HCT116 (cell line): ENCODE measurements around the gene SH2B2. TPM values are rescaled to one million over a fixed set of nuclear protein-coding genes. Genes with fewer than 3 reads are reported as not detected.

Experiments used
- ATAC-seq: fragments of 200-7000 bp; cut with Tn5 transposase; 2 replicates; pipeline ENCODE4 v1.9.1; 2020; ENCODE audit warnings: mild to moderate bottlenecking, moderate library complexity
- BruUV-seq: library from RNA; stranded (reverse); fragments of 400-500 nt; replicated peaks from 2 replicates; lab custom pipeline; 2021; lab: Mats Ljungman, UMichigan
- CTCF ChIA-PET: fragments of 300-600 bp; sonication (Branson Sonifier 250); formaldehyde crosslinking; loops from one replicate; lab custom pipeline; 2021; ENCODE audit warnings: antibody characterized with exemption; lab: Charles Lee
- POLR2A ChIA-PET: fragments of 300-600, 350-600 bp; sonication (Branson Sonifier 250); formaldehyde crosslinking; loops from one replicate; lab custom pipeline; 2021; ENCODE audit warnings: antibody characterized with exemption; lab: Charles Lee
- RAD21 ChIA-PET, 2 experiments: fragments of 300-600 bp; sonication (Branson Sonifier 250); formaldehyde crosslinking; loops; one replicate each; lab custom pipeline; 2023; ENCODE audit warnings: low total read pairs in 2 of 2; ENCODE audit not compliant: uncharacterized antibody in 2 of 2, unreplicated experiment in 2 of 2, low non-redundant PET in 1 of 2; lab: Charles Lee
- DNase-seq: peaks from one replicate; pipeline ENCODE4 v3.0.0-alpha.2; 2010; ENCODE audit warnings: low read depth, low spot score
- H2AFZ ChIP-seq: fragments of 200-600 bp; shearing (Covaris generic), sonication (generic); 2 replicates; pipeline ENCODE4 v1.6.1; 2017; ENCODE audit warnings: low read depth, mixed run types, mixed read lengths, antibody characterized with exemption, low read length; ENCODE audit not compliant: poor library complexity, severe bottlenecking
- H3K27ac ChIP-seq: 2 replicates; pipeline ENCODE4 v1.5.1; 2012; ENCODE audit warnings: low read depth, low read length
- H3K27me3 ChIP-seq: fragments of 200-600 bp; sonication (generic); 2 replicates; pipeline ENCODE4 v1.6.1; 2016; ENCODE audit warnings: mixed run types, low read length, mixed read lengths; ENCODE audit not compliant: insufficient read depth
- H3K36me3 ChIP-seq, 2 experiments: fragments of 200-500 bp in 1 of 2; fragments of 200-600 bp in 1 of 2; sonication (Bioruptor generic) in 1 of 2; sonication (generic) in 1 of 2; 2 replicates each; pipeline versions ENCODE4 v1.5.1 to v1.6.1; 2014 to 2016; ENCODE audit warnings: low read length in 2 of 2, inconsistent platforms in 1 of 2, mixed read lengths in 1 of 2, mixed run types in 1 of 2; ENCODE audit not compliant: insufficient read depth in 2 of 2, control insufficient read depth in 1 of 2
- H3K4me1 ChIP-seq, 2 experiments: fragments of 200-600 bp in 1 of 2; sonication (generic) in 1 of 2; 2 replicates each; pipeline versions ENCODE4 v1.5.1 to v1.6.1; 2012 to 2017; ENCODE audit warnings: low read length in 2 of 2, inconsistent platforms in 1 of 2, mild to moderate bottlenecking in 1 of 2, mixed read lengths in 1 of 2, mixed run types in 1 of 2, moderate library complexity in 1 of 2; ENCODE audit not compliant: insufficient read depth in 2 of 2, control insufficient read depth in 1 of 2
- H3K4me2 ChIP-seq: fragments of 200-600 bp; sonication (generic); 2 replicates; pipeline ENCODE4 v1.6.1; 2017; ENCODE audit warnings: mixed run types, low read length, mixed read lengths
- H3K4me3 ChIP-seq, 2 experiments: fragments of 200-600 bp in 1 of 2; sonication (generic) in 1 of 2; replicated peaks in 1 of 2; 2 replicates each; pipeline ENCODE4 v1.5.1; 2011 to 2016; ENCODE audit warnings: low read length in 2 of 2, control low read depth in 1 of 2, low read depth in 1 of 2, mild to moderate bottlenecking in 1 of 2, mixed read lengths in 1 of 2, mixed run types in 1 of 2
- H3K79me2 ChIP-seq: fragments of 200-600 bp; sonication (generic); 2 replicates; pipeline ENCODE4 v1.6.1; 2017; ENCODE audit warnings: mild to moderate bottlenecking, mixed run types, low read length, moderate library complexity, mixed read lengths; ENCODE audit not compliant: insufficient read depth
- H3K9ac ChIP-seq: fragments of 200-600 bp; sonication (generic); 2 replicates; pipeline ENCODE4 v1.6.1; 2016; ENCODE audit warnings: low read length, mixed read lengths
- H3K9me2 ChIP-seq: fragments of 200-600 bp; sonication (generic), shearing (Covaris generic); 2 replicates; pipeline ENCODE4 v1.6.1; 2017; ENCODE audit warnings: mixed run types, mild to moderate bottlenecking, moderate library complexity; ENCODE audit not compliant: insufficient read depth
- H3K9me3 ChIP-seq, 2 experiments: fragments of 200-500 bp in 1 of 2; fragments of 200-600 bp in 1 of 2; sonication (Bioruptor generic) in 1 of 2; sonication (generic) in 1 of 2; 2 replicates each; pipeline ENCODE4 v1.6.1; 2014 to 2017; ENCODE audit warnings: low read length in 2 of 2, mixed read lengths in 2 of 2, inconsistent platforms in 1 of 2, low read depth in 1 of 2, mild to moderate bottlenecking in 1 of 2, mixed run types in 1 of 2, moderate library complexity in 1 of 2; ENCODE audit not compliant: control insufficient read depth in 1 of 2, insufficient read depth in 1 of 2
- H4K20me1 ChIP-seq: fragments of 200-600 bp; sonication (generic), shearing (Covaris generic); 2 replicates; pipeline ENCODE4 v1.6.1; 2017; ENCODE audit warnings: mixed run types, mild to moderate bottlenecking, moderate library complexity; ENCODE audit not compliant: insufficient read depth
- CTCF ChIP-seq, 3 experiments: fragments of 200-600 bp in 1 of 3; sonication (generic) in 1 of 3; IDR thresholded peaks in 2 of 3; conservative IDR thresholded peaks in 1 of 3; 2 replicates each; pipeline ENCODE4 v1.5.1; 2012 to 2017; ENCODE audit warnings: low read depth in 2 of 3, low read length in 2 of 3, antibody characterized with exemption in 1 of 3, borderline replicate concordance in 1 of 3, control low read depth in 1 of 3, mild to moderate bottlenecking in 1 of 3, mixed read lengths in 1 of 3, mixed run types in 1 of 3, moderate library complexity in 1 of 3; ENCODE audit not compliant: insufficient read depth in 1 of 3
- EZH2 ChIP-seq: fragments of 200-600 bp; sonication (generic); IDR thresholded peaks from 2 replicates; pipeline ENCODE4 v1.6.1; 2017; ENCODE audit warnings: antibody characterized with exemption, mixed run types
- EZH2phosphoT487 ChIP-seq: fragments of 200-600 bp; IDR thresholded peaks from 2 replicates; pipeline ENCODE4 v1.6.1; 2018; ENCODE audit warnings: antibody characterized with exemption, borderline replicate concordance
- FOSL1 ChIP-seq: IDR thresholded peaks from 2 replicates; pipeline ENCODE4 v1.6.1; 2012; ENCODE audit warnings: low read depth
- JUND ChIP-seq: IDR thresholded peaks from 2 replicates; pipeline ENCODE4 v1.6.1; 2012
- REST ChIP-seq: IDR thresholded peaks from 2 replicates; pipeline ENCODE4 v1.6.1; 2012; ENCODE audit warnings: low read depth
- SIN3A ChIP-seq: IDR thresholded peaks from 2 replicates; pipeline ENCODE4 v1.6.1; 2012; ENCODE audit warnings: low read depth
- SP1 ChIP-seq: IDR thresholded peaks from 2 replicates; pipeline ENCODE4 v1.6.1; 2012; ENCODE audit warnings: low read depth
- SRF ChIP-seq: IDR thresholded peaks from 2 replicates; pipeline ENCODE4 v1.6.1; 2012; ENCODE audit warnings: low read depth
- TCF7L2 ChIP-seq: IDR thresholded peaks from 2 replicates; pipeline ENCODE4 v1.7.0; 2011; ENCODE audit warnings: borderline replicate concordance, inconsistent platforms; ENCODE audit not compliant: insufficient read depth, insufficient read length; ENCODE audit errors: extremely low read depth
- YY1 ChIP-seq: IDR thresholded peaks from 2 replicates; pipeline ENCODE4 v1.6.1; 2011; ENCODE audit warnings: low read length, low read depth, moderate library complexity, mild to moderate bottlenecking; ENCODE audit not compliant: insufficient replicate concordance; ENCODE audit errors: extremely low read depth
- ZFX ChIP-seq: fragments of 450-650 bp; IDR thresholded peaks from 2 replicates; pipeline ENCODE4 v1.6.1; 2017
- ZNF274 ChIP-seq: fragments of 200-500 bp; sonication (Bioruptor generic); IDR thresholded peaks from 2 replicates; pipeline ENCODE4 v1.6.1; 2014; ENCODE audit warnings: mild to moderate bottlenecking, low read depth, low read length, inconsistent platforms
- intact Hi-C: fragments of 100-400 bp; cut with micrococcal nuclease; formaldehyde crosslinking; loops from 2 replicates; pipeline ENCODE4 v1.10.0; 2022
- total RNA-seq: library from RNA; stranded (reverse); gene quantifications from one replicate; pipeline ENCODE4 v1.2.1, GENCODE V29; 2021; ENCODE audit not compliant: unreplicated experiment
- TF ChIP-seq, protein P1 (sequence below): IDR thresholded peaks from 2 replicates; pipeline ENCODE4 v1.6.1; 2012
- TF ChIP-seq, protein P2 (sequence below): IDR thresholded peaks from 2 replicates; pipeline ENCODE4 v1.6.1; 2011; ENCODE audit warnings: mild to moderate bottlenecking, low read length, moderate library complexity; ENCODE audit not compliant: insufficient replicate concordance; ENCODE audit errors: extremely low read depth

SH2B2 gene
- total RNA-seq, 1 experiment from 2014 or later = 11.8 TPM

- BruUV-seq = no TSS peak
- Histone ChIP-seq H3K79me2 (no peaks in the 10 kb centered on the region), H3K9me3 (no peaks in the 10 kb centered on the region), H3K4me2 (no peak overlapping the region), H3K9ac (no peak overlapping the region), H3K4me1 (peaks cover 7 to 10% of the 10 kb centered on the region in 2 experiments), H3K4me3 (no peak overlapping the region), H3K36me3 (no peaks in the 10 kb centered on the region; a peak in 1 of 4 replicates), H3K9me2 (no peaks in the 10 kb centered on the region), H2AFZ (no peak overlapping the region), H3K27ac (no peak overlapping the region), H4K20me1 (no peaks in the 10 kb centered on the region), H3K27me3 (no peaks in the 10 kb centered on the region)
- POLR2A ChIA-PET = no interaction called here
- TF ChIP-seq SP1 (no peak), SIN3A (no peak), ZFX (no peak), FOSL1 (no peak), REST (no peak), CTCF (IDR thresholded peaks at IDR 0.05 in 2 of 3, conservative IDR thresholded peaks at IDR 0.05 in 1 of 3; ENCODE audit: borderline replicate concordance in 1 of 3, insufficient read depth in 1 of 3, low read depth in 2 of 3, low read length in 2 of 3) (no peak), ZNF274 (no peak), SRF (no peak), TCF7L2 (no peak), EZH2 (no peak), YY1 (no peak), JUND (no peak), EZH2phosphoT487 (no peak)
- TF ChIP-seq, protein P1, sequence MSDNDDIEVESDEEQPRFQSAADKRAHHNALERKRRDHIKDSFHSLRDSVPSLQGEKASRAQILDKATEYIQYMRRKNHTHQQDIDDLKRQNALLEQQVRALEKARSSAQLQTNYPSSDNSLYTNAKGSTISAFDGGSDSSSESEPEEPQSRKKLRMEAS = no peak
- TF ChIP-seq, protein P2, sequence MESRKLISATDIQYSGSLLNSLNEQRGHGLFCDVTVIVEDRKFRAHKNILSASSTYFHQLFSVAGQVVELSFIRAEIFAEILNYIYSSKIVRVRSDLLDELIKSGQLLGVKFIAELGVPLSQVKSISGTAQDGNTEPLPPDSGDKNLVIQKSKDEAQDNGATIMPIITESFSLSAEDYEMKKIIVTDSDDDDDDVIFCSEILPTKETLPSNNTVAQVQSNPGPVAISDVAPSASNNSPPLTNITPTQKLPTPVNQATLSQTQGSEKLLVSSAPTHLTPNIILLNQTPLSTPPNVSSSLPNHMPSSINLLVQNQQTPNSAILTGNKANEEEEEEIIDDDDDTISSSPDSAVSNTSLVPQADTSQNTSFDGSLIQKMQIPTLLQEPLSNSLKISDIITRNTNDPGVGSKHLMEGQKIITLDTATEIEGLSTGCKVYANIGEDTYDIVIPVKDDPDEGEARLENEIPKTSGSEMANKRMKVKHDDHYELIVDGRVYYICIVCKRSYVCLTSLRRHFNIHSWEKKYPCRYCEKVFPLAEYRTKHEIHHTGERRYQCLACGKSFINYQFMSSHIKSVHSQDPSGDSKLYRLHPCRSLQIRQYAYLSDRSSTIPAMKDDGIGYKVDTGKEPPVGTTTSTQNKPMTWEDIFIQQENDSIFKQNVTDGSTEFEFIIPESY = no peak
- no peak for DNase-seq
- ATAC-seq = no peak
- CTCF ChIA-PET = no interaction called here
- RAD21 ChIA-PET = no interaction called here
- intact Hi-C loops = no loop called here
These were observed 27.5 kb downstream of the SH2B2 start for GRCh38 chr7:102313997-102314780.
